ENCODE data around the gene ADAMTS17. TPM values are rescaled to one million over a fixed set of nuclear protein-coding genes. Genes with fewer than 3 reads are reported as not detected.

ADAMTS17 gene
- polyA plus RNA-seq, 4 donors, result 0.45 to 3.1 (median 1.2) TPM

DNA sequence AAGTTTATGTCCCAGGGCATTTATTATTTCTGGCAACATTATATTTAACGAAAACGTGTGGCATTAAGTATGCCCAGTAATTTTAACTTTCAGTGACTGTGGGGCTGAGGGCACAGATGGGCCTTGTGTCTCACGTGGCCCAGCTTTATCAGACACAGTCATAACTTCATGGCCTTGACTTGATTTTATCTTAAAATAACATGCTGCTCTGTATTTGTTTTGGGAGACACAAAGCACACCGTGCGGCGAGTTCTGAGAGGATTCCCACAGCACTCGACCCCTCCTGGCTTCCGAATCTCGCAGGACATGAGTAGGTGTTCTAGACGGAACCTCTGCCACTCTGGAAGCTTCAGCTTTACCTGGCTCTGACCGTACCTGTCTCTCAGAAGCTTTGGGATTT lies 180.8 kb downstream of the ADAMTS17 start:
- WGBS, 3 donors, result 76 to 81% (median 77%) methylated on average over 11 of the region's 11 CpGs
- no peak for FAIRE-seq

DNA sequence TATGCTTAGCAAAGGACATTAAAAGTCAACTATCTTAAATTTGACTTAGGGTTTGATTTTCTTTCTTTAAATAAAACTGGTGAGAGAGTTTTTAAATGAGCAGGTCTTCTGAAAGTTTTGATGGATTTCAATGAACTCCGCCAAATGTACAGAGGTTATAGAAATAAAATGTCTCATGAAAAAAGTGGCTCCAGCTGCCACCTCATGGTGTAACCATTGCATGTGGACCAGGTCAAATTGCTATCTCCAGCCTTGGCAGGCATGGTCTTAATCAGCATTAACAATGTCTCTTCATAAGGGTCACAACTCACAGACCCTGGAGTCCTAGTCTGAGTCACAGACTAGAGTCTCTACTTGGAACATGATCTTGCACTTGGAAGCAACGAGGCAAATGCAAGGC lies 182.3 kb downstream of the ADAMTS17 start:
- WGBS, 3 donors, result 72 to 82% (median 73%) methylated on average over 2 of the region's 2 CpGs
- H3K27me3 ChIP-seq (ENCODE audit: control insufficient read depth in 3 of 3, insufficient read depth in 3 of 3, low read length in 3 of 3), result no peaks in the 10 kb centered on the region
- H3K27ac ChIP-seq (ENCODE audit: low read depth in 1 of 3, low read length in 2 of 3), result no peak overlapping the region
- FAIRE-seq (no peak), DNase-seq (no peak)
- H3K36me3 ChIP-seq (ENCODE audit: control insufficient read depth in 3 of 3, insufficient read depth in 2 of 3, low read depth in 1 of 3, low read length in 3 of 3), result no peaks in the 10 kb centered on the region
- no peaks in the 10 kb centered on the region for H3K9me3 ChIP-seq (ENCODE audit: control insufficient read depth in 2 of 2, insufficient read depth in 1 of 2, low read depth in 1 of 2, low read length in 1 of 2)
- H3K4me1 ChIP-seq (ENCODE audit: control insufficient read depth in 3 of 3, insufficient read depth in 2 of 3, low read depth in 1 of 3, low read length in 2 of 3), result no peaks in the 10 kb centered on the region
- no peak overlapping the region for H3K4me3 ChIP-seq (ENCODE audit: low read depth in 1 of 3, low read length in 3 of 3)

More for the DNA sequence above, 180.8 kb downstream of the ADAMTS17 start:
- Histone ChIP-seq H3K36me3 (ENCODE audit: control insufficient read depth in 3 of 3, insufficient read depth in 2 of 3, low read depth in 1 of 3, low read length in 3 of 3) (no peaks in the 10 kb centered on the region), H3K9me3 (ENCODE audit: control insufficient read depth in 2 of 2, insufficient read depth in 1 of 2, low read depth in 1 of 2, low read length in 1 of 2) (no peaks in the 10 kb centered on the region), H3K4me1 (ENCODE audit: control insufficient read depth in 3 of 3, insufficient read depth in 2 of 3, low read depth in 1 of 3, low read length in 2 of 3) (no peaks in the 10 kb centered on the region), H3K4me3 (ENCODE audit: low read depth in 1 of 3, low read length in 3 of 3) (no peak overlapping the region), H3K27me3 (ENCODE audit: control insufficient read depth in 3 of 3, insufficient read depth in 3 of 3, low read length in 3 of 3) (no peaks in the 10 kb centered on the region), H3K27ac (ENCODE audit: low read depth in 1 of 3, low read length in 2 of 3) (no peak overlapping the region)
- no peak for DNase-seq

DNA sequence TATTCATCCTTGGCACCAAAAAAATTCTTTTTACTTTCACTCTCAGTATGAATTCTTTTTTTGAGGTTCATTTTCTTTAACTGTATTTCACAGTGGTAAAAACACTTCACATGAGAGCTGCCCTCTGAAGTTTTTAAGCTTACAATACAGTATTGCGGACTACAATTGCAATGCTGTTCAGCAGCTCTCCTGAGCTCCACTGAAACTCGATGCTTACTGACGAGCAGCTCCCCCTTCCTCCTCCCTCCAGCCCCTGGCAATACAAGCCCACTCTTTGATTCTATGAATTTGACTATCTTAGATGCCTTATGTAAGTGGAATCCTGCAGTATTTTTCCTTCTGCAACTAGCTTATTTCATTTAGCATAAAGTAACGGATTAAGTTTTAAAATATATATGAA lies 183.4 kb downstream of the ADAMTS17 start:
- no peak overlapping the region for H3K4me3 ChIP-seq (ENCODE audit: low read depth in 1 of 3, low read length in 3 of 3)
- no peak for DNase-seq
- FAIRE-seq, result no peak
- 64 to 81% (median 80%) methylated on average over 4 of the region's 4 CpGs for WGBS, 3 donors
- H3K9me3 ChIP-seq (ENCODE audit: control insufficient read depth in 2 of 2, insufficient read depth in 1 of 2, low read depth in 1 of 2, low read length in 1 of 2), result no peaks in the 10 kb centered on the region
- no peaks in the 10 kb centered on the region for H3K36me3 ChIP-seq (ENCODE audit: control insufficient read depth in 3 of 3, insufficient read depth in 2 of 3, low read depth in 1 of 3, low read length in 3 of 3)
- no peaks in the 10 kb centered on the region for H3K4me1 ChIP-seq (ENCODE audit: control insufficient read depth in 3 of 3, insufficient read depth in 2 of 3, low read depth in 1 of 3, low read length in 2 of 3)
- no peaks in the 10 kb centered on the region for H3K27me3 ChIP-seq (ENCODE audit: control insufficient read depth in 3 of 3, insufficient read depth in 3 of 3, low read length in 3 of 3)
- H3K27ac ChIP-seq (ENCODE audit: low read depth in 1 of 3, low read length in 2 of 3), result no peak overlapping the region

DNA sequence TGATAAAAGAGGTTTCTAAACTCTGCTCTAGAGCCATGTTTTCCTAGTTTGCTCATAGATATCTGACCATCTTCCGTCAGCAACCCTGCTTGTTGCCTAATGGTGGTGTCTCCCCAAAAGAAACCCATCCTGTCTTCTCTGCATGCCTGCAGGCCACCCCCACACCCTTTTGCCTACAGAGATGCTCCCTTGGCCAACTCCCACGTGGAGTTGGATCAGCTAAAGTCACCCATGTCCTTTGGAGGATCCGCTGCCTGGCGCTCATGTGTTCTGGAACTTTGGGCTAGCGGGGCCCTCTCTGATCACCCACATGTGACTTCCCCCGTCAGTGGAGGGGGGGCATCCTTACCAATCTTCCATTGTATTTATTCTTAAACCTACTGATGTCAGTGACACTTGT lies 185.6 kb downstream of the ADAMTS17 start:
- Histone ChIP-seq H3K36me3 (ENCODE audit: control insufficient read depth in 3 of 3, insufficient read depth in 2 of 3, low read depth in 1 of 3, low read length in 3 of 3) (no peaks in the 10 kb centered on the region), H3K27me3 (ENCODE audit: control insufficient read depth in 3 of 3, insufficient read depth in 3 of 3, low read length in 3 of 3) (no peaks in the 10 kb centered on the region), H3K27ac (ENCODE audit: low read depth in 1 of 3, low read length in 2 of 3) (no peak overlapping the region), H3K4me3 (ENCODE audit: low read depth in 1 of 3, low read length in 3 of 3) (no peak overlapping the region), H3K4me1 (ENCODE audit: control insufficient read depth in 3 of 3, insufficient read depth in 2 of 3, low read depth in 1 of 3, low read length in 2 of 3) (no peaks in the 10 kb centered on the region), H3K9me3 (ENCODE audit: control insufficient read depth in 2 of 2, insufficient read depth in 1 of 2, low read depth in 1 of 2, low read length in 1 of 2) (no peaks in the 10 kb centered on the region)
- DNase-seq, result no peak
- WGBS, 3 donors, result 87 to 89% (median 88%) methylated on average over 6 of the region's 6 CpGs
- no peak for FAIRE-seq

DNA sequence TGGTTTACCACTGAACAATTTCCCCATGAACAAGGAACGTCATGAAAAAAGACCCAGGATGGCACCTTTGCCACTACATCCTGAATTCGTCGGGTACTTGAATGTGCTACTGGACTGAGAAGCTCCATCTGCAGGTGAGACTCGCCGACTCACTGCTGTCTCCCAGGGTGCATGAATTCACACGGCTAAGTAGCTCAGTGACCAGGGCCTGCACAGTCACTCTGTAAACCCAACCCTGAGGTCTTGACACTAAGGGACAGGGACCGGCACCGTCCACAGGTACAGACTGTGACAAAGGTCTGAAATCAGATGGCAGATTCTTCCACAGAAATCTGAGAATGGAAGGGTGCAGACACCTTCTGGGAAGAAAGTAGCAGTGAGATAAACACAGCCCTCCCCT lies 187.4 kb downstream of the ADAMTS17 start:
- FAIRE-seq, result no peak
- Histone ChIP-seq H3K36me3 (ENCODE audit: control insufficient read depth in 3 of 3, insufficient read depth in 2 of 3, low read depth in 1 of 3, low read length in 3 of 3) (no peaks in the 10 kb centered on the region), H3K4me1 (ENCODE audit: control insufficient read depth in 3 of 3, insufficient read depth in 2 of 3, low read depth in 1 of 3, low read length in 2 of 3) (no peaks in the 10 kb centered on the region), H3K9me3 (ENCODE audit: control insufficient read depth in 2 of 2, insufficient read depth in 1 of 2, low read depth in 1 of 2, low read length in 1 of 2) (peaks cover 0 to 1% of the 10 kb centered on the region in 2 donors), H3K27ac (ENCODE audit: low read depth in 1 of 3, low read length in 2 of 3) (no peak overlapping the region), H3K27me3 (ENCODE audit: control insufficient read depth in 3 of 3, insufficient read depth in 3 of 3, low read length in 3 of 3) (no peaks in the 10 kb centered on the region), H3K4me3 (ENCODE audit: low read depth in 1 of 3, low read length in 3 of 3) (no peak overlapping the region)
- 83 to 91% (median 90%) methylated on average over 8 of the region's 8 CpGs for WGBS, 3 donors
- no peak for DNase-seq

DNA sequence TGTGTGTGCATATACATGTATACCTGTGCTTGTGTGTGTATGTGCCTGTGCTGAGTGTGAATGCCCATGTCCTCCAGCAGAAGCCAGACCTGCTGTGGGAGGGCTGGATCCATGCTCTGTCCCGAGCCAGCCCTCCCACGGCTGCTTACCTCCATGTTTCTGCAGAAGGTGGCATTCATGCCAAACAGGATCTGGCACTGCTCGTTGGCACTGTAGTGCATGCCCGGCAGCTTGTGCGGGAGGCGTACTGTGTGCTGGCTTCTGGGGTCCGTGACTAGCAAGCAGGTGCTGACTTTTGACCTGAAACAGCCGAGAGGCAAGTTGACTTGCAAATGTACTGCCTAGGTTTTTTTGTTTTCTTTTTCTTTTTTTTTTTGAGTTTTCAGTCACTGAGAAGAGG lies 189.3 kb downstream of the ADAMTS17 start:
- Histone ChIP-seq H3K36me3 (ENCODE audit: control insufficient read depth in 3 of 3, insufficient read depth in 2 of 3, low read depth in 1 of 3, low read length in 3 of 3) (no peaks in the 10 kb centered on the region), H3K27me3 (ENCODE audit: control insufficient read depth in 3 of 3, insufficient read depth in 3 of 3, low read length in 3 of 3) (no peaks in the 10 kb centered on the region), H3K9me3 (ENCODE audit: control insufficient read depth in 2 of 2, insufficient read depth in 1 of 2, low read depth in 1 of 2, low read length in 1 of 2) (peaks cover 0 to 15% of the 10 kb centered on the region in 2 donors), H3K4me3 (ENCODE audit: low read depth in 1 of 3, low read length in 3 of 3) (no peak overlapping the region), H3K27ac (ENCODE audit: low read depth in 1 of 3, low read length in 2 of 3) (no peak overlapping the region), H3K4me1 (ENCODE audit: control insufficient read depth in 3 of 3, insufficient read depth in 2 of 3, low read depth in 1 of 3, low read length in 2 of 3) (no peaks in the 10 kb centered on the region)
- FAIRE-seq (no peak), DNase-seq (no peak)
- WGBS, 3 donors, result 89 to 95% (median 90%) methylated on average over 8 of the region's 8 CpGs

DNA sequence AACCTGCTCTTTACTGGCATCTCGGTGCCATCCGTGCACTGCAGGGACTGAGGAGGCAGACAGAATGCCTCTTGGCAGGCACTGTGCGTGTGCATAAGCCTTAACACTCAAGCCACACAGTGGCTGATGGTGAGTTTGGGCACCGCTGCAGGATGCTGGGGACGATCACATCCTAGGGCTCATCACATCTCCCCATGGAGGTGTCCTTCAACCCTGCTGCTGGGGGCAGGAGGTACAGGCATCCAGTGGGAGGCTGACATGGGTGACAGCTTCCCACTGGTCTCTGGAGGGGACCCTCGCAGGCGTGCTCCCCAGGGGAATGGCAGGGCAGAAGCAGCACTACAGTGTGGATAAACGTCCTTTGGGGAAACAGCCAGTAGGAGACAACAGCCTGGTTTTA lies 190.9 kb downstream of the ADAMTS17 start:
- no peak overlapping the region for H3K4me3 ChIP-seq (ENCODE audit: low read depth in 1 of 3, low read length in 3 of 3)
- 82 to 93% (median 88%) methylated on average over 8 of the region's 8 CpGs for WGBS, 3 donors
- FAIRE-seq, result no peak

DNA sequence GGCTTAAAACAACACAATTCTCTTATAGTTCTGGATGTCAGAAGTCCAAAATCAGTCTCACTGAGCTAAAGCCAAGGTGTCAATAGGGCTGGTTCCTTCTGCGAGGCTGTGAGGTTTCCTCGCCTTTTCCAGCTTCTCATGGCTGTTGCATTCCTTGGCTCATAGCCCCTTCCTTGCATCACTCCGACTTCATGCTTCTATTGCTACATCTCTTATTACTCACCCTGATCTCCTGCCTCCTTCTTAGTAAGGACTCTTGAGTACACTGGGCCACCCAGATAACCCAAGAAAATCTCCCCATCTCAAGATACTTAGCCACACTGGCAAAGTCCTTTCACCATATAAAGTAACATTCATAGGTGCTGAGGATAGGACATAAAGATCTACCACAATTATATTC lies 193.9 kb downstream of the ADAMTS17 start:
- Histone ChIP-seq H3K4me3 (ENCODE audit: low read depth in 1 of 3, low read length in 3 of 3) (no peak overlapping the region), H3K36me3 (ENCODE audit: control insufficient read depth in 3 of 3, insufficient read depth in 2 of 3, low read depth in 1 of 3, low read length in 3 of 3) (no peaks in the 10 kb centered on the region), H3K4me1 (ENCODE audit: control insufficient read depth in 3 of 3, insufficient read depth in 2 of 3, low read depth in 1 of 3, low read length in 2 of 3) (no peaks in the 10 kb centered on the region), H3K27ac (ENCODE audit: low read depth in 1 of 3, low read length in 2 of 3) (no peak overlapping the region), H3K9me3 (ENCODE audit: control insufficient read depth in 2 of 2, insufficient read depth in 1 of 2, low read depth in 1 of 2, low read length in 1 of 2) (peaks cover 0 to 23% of the 10 kb centered on the region in 2 donors), H3K27me3 (ENCODE audit: control insufficient read depth in 3 of 3, insufficient read depth in 3 of 3, low read length in 3 of 3) (no peaks in the 10 kb centered on the region)
- DNase-seq (no peak), FAIRE-seq (no peak)
- 89 to 96% (median 93%) methylated on average over 3 of the region's 3 CpGs for WGBS, 3 donors

More for the DNA sequence above, 190.9 kb downstream of the ADAMTS17 start:
- Histone ChIP-seq H3K36me3 (ENCODE audit: control insufficient read depth in 3 of 3, insufficient read depth in 2 of 3, low read depth in 1 of 3, low read length in 3 of 3) (no peaks in the 10 kb centered on the region), H3K9me3 (ENCODE audit: control insufficient read depth in 2 of 2, insufficient read depth in 1 of 2, low read depth in 1 of 2, low read length in 1 of 2) (peaks cover 0 to 23% of the 10 kb centered on the region in 2 donors), H3K4me1 (ENCODE audit: control insufficient read depth in 3 of 3, insufficient read depth in 2 of 3, low read depth in 1 of 3, low read length in 2 of 3) (no peaks in the 10 kb centered on the region), H3K27ac (ENCODE audit: low read depth in 1 of 3, low read length in 2 of 3) (no peak overlapping the region), H3K27me3 (ENCODE audit: control insufficient read depth in 3 of 3, insufficient read depth in 3 of 3, low read length in 3 of 3) (no peaks in the 10 kb centered on the region)
- DNase-seq, result no peak

DNA sequence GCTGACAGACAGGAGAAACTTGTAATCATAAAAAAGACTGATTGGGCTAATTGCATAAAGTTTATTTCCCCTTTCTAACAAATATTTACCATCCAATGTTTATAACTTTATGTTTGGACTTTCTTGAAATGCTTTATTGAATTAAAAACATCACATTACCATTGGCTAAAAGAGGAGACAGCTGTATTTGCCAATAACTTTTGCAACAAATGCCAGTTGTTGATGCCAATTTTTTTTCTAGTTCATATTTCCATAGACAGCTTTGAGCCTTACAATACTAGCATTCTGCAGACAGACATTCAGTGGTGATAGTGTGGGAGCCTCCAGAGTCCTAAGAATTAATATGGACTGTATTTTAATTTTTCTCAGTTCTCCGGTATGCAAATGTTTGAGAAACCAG lies 198.4 kb downstream of the ADAMTS17 start:
- WGBS, 3 donors, result 76 to 91% (median 91%) methylated on average over 1 of the region's 1 CpG
- Histone ChIP-seq H3K36me3 (ENCODE audit: control insufficient read depth in 3 of 3, insufficient read depth in 2 of 3, low read depth in 1 of 3, low read length in 3 of 3) (no peaks in the 10 kb centered on the region), H3K9me3 (ENCODE audit: control insufficient read depth in 2 of 2, insufficient read depth in 1 of 2, low read depth in 1 of 2, low read length in 1 of 2) (peaks cover 0 to 13% of the 10 kb centered on the region in 2 donors), H3K4me1 (ENCODE audit: control insufficient read depth in 3 of 3, insufficient read depth in 2 of 3, low read depth in 1 of 3, low read length in 2 of 3) (no peaks in the 10 kb centered on the region), H3K27ac (ENCODE audit: low read depth in 1 of 3, low read length in 2 of 3) (no peak overlapping the region), H3K27me3 (ENCODE audit: control insufficient read depth in 3 of 3, insufficient read depth in 3 of 3, low read length in 3 of 3) (no peaks in the 10 kb centered on the region), H3K4me3 (ENCODE audit: low read depth in 1 of 3, low read length in 3 of 3) (no peak overlapping the region)
- DNase-seq, result no peak
- FAIRE-seq, result no peak
